IPS-15b (cell line): ENCODE results near the gene MXRA8.
"Not testable (repeated sequence)": the region's sequence is repeated elsewhere in the genome, so short reads cannot be mapped to it uniquely, and the experiment has no call there.

Experiments
- H3K27me3 ChIP-seq: one replicate; pipeline ENCODE4 v1.6.1; 2013; ENCODE audit warnings: low read length; ENCODE audit not compliant: control insufficient read depth, insufficient read depth
- H3K36me3 ChIP-seq: one replicate; pipeline ENCODE4 v1.6.1; 2013; ENCODE audit warnings: low read length; ENCODE audit not compliant: control insufficient read depth, insufficient read depth
- H3K4me1 ChIP-seq: one replicate; pipeline ENCODE4 v1.6.1; 2013; ENCODE audit warnings: mild to moderate bottlenecking, low read length; ENCODE audit not compliant: control insufficient read depth, insufficient read depth
- H3K4me3 ChIP-seq: one replicate; pipeline ENCODE4 v1.5.1; 2013; ENCODE audit warnings: low read depth, low read length
- H3K9ac ChIP-seq: one replicate; pipeline ENCODE4 v1.6.1; 2013; ENCODE audit warnings: low read depth, mild to moderate bottlenecking, low read length
- H3K9me3 ChIP-seq: one replicate; pipeline ENCODE4 v1.6.1; 2013; ENCODE audit warnings: mild to moderate bottlenecking, low read length; ENCODE audit not compliant: control insufficient read depth, insufficient read depth

Gene MXRA8

DNA sequence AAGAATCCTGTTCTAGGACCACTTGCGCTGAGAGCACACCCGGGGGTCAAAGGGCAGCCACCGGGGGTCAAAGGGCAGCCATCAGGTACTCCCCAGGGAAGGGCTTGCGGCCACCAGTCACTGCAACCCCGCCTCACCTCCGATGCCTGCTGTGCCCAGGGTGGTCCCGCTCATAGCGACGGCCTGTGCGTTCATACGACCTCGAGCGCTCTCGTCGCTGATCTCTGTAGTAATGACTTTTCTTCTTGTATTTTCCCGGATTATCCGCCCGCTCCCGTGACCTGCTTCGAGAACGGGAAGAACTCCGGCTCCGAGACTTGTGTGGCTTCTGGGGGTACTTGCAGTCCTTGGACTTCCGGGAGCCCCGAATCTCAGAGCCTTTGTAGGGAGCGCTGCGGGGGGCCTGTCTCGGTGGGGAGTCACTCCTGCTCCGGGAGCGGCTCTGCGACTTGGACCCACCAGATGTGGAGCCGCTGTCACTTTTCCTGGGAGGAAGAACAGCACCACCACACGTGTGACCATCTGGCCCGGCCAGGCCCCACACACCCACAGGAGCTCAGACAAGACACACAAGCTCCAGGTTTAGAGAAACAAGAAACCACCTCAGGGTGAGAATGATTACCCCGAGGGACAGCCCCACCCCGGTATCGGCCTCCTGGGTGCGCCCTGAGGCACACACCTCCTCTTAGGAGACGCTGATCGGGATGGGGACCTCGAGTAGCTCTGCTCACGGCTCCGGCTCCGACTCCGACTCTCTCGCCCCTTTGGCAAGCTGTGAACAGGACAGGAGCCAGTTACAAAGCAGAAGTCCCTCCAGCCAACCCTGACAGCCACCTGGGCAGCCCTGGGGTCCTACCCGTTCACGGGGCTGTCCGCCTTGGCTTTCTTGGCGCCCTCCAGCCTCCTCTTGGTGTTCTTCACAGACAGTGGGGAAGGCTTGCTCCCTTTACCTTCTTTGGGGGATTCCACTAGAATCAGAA is 29.0 kb upstream of the MXRA8 start:
- no peaks in the 10 kb centered on the region for H3K27me3 ChIP-seq
- H3K36me3 ChIP-seq = peaks cover 62% of the 10 kb centered on the region
- no peaks in the 10 kb centered on the region for H3K9me3 ChIP-seq
- no peaks in the 10 kb centered on the region for H3K4me1 ChIP-seq
- H3K4me3 ChIP-seq = no peak overlapping the region
- no peak overlapping the region for H3K9ac ChIP-seq

GRCh38 chr1:1385931-1386330 is 27.6 kb upstream of the MXRA8 start:
- Histone ChIP-seq H3K36me3 (peaks cover 49% of the 10 kb centered on the region), H3K4me3 (no peak overlapping the region), H3K9ac (no peak overlapping the region), H3K9me3 (no peaks in the 10 kb centered on the region), H3K27me3 (no peaks in the 10 kb centered on the region), H3K4me1 (no peaks in the 10 kb centered on the region)

DNA sequence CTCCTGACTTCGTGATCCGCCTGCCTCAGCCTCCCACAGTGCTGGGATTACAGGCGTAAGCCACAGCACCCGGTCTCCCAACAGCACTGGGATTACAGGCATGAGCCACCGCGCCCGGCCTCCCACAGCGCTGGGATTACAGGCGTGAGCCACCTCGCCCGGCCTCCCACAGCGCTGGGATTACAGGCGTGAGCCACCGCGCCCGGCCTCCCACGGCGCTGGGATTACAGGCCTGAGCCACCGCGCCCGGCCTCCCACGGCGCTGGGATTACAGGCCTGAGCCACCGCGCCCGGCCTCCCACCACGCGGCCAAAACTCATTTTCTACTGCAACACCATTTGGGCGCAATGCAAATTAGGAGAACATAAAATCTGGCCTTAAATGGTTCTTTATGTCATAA is 27.0 kb upstream of the MXRA8 start:
- H3K4me3 ChIP-seq, H3K9ac ChIP-seq, H3K4me1 ChIP-seq, H3K9me3 ChIP-seq, H3K27me3 ChIP-seq: not testable (repeated sequence)
- peaks cover 46% of the 10 kb centered on the region for H3K36me3 ChIP-seq

GRCh38 chr1:1381294-1381693 is 22.9 kb upstream of the MXRA8 start:
- H3K27me3 ChIP-seq = no peaks in the 10 kb centered on the region
- peaks cover 11% of the 10 kb centered on the region for H3K36me3 ChIP-seq
- no peak overlapping the region for H3K9ac ChIP-seq
- H3K4me1 ChIP-seq = no peaks in the 10 kb centered on the region
- no peak overlapping the region for H3K4me3 ChIP-seq
- H3K9me3 ChIP-seq = no peaks in the 10 kb centered on the region

GRCh38 chr1:1380860-1381259 is 22.5 kb upstream of the MXRA8 start:
- Histone ChIP-seq H3K36me3 (peaks cover 7% of the 10 kb centered on the region), H3K9me3 (no peaks in the 10 kb centered on the region), H3K27me3 (no peaks in the 10 kb centered on the region), H3K4me3 (no peak overlapping the region), H3K9ac (no peak overlapping the region), H3K4me1 (no peaks in the 10 kb centered on the region)

DNA sequence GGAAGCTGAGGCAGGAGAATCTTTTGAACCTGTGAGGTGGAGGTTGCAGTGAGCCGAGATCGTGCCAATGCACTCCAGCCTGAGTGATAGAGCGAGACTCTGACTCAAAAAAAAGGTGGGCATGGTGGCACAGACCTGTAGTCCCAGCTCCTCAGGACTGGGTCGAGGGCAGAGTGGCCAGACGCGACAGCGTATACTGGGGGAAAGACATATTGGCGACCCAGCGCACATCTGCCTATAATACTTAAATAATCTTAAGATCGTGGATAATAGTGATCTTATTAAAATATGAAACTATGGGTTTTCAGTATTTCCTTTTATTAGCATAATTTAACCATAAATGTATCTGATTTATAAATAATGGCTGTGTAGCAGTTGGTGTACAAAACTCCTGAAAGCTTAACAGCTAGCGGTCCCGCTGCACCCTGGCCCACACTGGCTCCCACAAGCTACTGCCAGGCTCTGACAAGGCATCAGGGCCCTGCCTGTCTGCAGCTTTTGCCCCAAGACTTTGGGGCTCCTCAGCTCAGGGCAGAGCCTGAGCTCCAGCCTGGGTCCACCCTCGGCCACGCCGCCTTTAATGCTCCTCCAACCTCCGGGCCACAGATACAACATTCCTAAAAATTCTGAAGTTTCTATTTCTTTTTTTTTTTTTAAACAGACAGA is 19.3 kb upstream of the MXRA8 start:
- H3K4me3 ChIP-seq = no peak overlapping the region
- no peaks in the 10 kb centered on the region for H3K27me3 ChIP-seq
- peaks cover 3% of the 10 kb centered on the region for H3K4me1 ChIP-seq
- H3K9ac ChIP-seq = no peak overlapping the region
- H3K9me3 ChIP-seq = no peaks in the 10 kb centered on the region
- H3K36me3 ChIP-seq = peaks cover 12% of the 10 kb centered on the region

DNA sequence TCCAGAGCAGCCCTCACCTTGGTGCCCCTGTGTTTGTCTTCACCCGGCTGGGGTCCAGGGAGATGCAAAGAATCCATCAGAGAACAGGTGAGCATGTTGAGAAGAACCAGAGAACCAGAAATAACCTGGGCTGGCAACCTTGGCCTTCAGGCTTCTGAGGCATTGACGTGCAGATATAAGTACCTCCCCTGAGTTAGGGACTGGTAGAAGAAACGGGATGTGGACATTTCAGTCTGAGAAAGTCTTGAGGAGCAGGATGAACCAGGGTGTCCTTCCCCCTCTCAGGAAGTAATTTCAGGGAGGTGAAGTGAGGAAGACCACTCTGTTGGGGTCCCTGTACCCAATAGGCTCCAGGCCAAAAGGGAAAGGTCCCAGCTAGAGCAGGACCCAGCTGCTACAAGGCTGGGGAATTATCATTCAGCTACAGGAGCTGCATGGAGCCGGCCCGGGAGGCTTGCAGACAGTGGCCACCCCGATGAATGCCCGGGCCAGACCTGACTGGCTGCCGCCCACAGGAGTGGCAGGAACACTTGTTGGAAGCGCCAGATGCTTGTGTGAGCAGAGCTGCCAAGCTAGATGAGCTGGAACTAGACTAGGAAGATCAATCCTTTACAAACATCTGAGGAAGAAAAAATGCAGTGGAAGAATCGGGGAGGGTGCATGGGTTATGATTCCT is 18.3 kb upstream of the MXRA8 start:
- Histone ChIP-seq H3K9ac (no peak overlapping the region), H3K4me1 (peaks cover 3% of the 10 kb centered on the region)

DNA sequence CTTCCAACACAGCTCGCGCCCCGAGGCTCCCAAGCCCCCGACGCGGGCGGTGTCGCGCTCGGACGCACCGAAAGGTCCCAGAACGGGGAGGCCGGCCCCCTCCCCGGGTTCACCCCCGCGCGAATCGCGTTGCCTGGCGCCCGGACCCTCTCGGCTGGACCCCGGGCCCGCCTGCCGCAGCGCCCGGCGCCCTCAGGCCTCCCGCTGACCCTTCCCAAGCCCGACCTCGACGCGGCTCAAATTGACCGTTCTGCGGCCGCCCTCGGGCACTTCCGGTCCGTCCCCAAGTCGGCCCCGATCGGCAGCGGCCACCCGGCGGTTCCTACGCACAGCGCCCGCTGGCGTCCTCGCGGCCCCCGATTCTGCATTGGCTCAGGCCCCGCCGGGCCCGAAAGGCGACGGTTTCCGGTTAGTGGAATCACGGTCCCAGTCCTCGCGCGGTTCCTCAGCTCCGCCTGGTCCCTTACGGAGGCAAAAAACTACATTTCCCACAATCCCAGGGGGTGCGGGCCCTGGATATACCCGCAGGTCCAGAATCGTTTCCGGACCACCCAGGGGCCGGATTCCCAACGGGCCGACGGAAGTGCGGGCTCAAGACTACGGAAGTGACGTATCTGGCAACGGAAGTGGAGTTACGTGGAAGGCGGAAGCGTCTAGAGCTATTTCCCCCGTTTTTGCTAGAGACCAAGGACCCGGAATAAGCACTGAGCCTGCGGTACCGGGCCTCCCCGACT is 16.7 kb upstream of the MXRA8 start, which contains the start of gene AURKAIP1:
Gene AURKAIP1 (minus strand): TSS at position 279 of the 734 bp plus-strand sequence. CDS start 451 bp downstream, outside the sequence.
- H3K36me3 ChIP-seq = peaks cover 12% of the 10 kb centered on the region
- peak within 1 kb of the TSS; percentile 81 for H3K9ac ChIP-seq
- H3K27me3 ChIP-seq = no peaks in the 10 kb centered on the region
- peaks cover 3% of the 10 kb centered on the region for H3K4me1 ChIP-seq
- no peaks in the 10 kb centered on the region for H3K9me3 ChIP-seq
- H3K4me3 ChIP-seq = peak within 1 kb of the TSS; percentile 91

More for the DNA sequence above, 18.3 kb upstream of the MXRA8 start:
- Histone ChIP-seq H3K9me3 (no peaks in the 10 kb centered on the region), H3K4me3 (peak overlapping the region; percentile 91), H3K36me3 (peaks cover 15% of the 10 kb centered on the region), H3K27me3 (no peaks in the 10 kb centered on the region)

GRCh38 chr1:1374589-1374928 is 16.2 kb upstream of the MXRA8 start:
- peak overlapping the region; percentile 91 for H3K4me3 ChIP-seq

GRCh38 chr1:1373815-1374588 is 15.6 kb upstream of the MXRA8 start:
- peak overlapping the region; percentile 91 for H3K4me3 ChIP-seq
- H3K36me3 ChIP-seq = peaks cover 12% of the 10 kb centered on the region
- H3K9me3 ChIP-seq = no peaks in the 10 kb centered on the region
- no peaks in the 10 kb centered on the region for H3K27me3 ChIP-seq
- H3K4me1 ChIP-seq = peaks cover 3% of the 10 kb centered on the region
- H3K9ac ChIP-seq = peak overlapping the region; percentile 81

More at GRCh38 chr1:1374589-1374928, 16.2 kb upstream of the MXRA8 start:
- H3K36me3 ChIP-seq = peaks cover 12% of the 10 kb centered on the region
- peak overlapping the region; percentile 81 for H3K9ac ChIP-seq
- H3K4me1 ChIP-seq = peaks cover 3% of the 10 kb centered on the region
- H3K27me3 ChIP-seq = no peaks in the 10 kb centered on the region
- no peaks in the 10 kb centered on the region for H3K9me3 ChIP-seq
